NB4 (cell line): Measurements from ENCODE around the gene WSB1.

ENCODE experiments used
- DNase-seq: peaks from one replicate; pipeline ENCODE4 v3.0.0; 2010; ENCODE audit warnings: low read depth
- H3K4me3 ChIP-seq: one replicate; pipeline ENCODE4 v1.5.1; 2011; ENCODE audit warnings: mild to moderate bottlenecking, low read depth, low read length, moderate library complexity
- CTCF ChIP-seq: IDR thresholded peaks from one replicate; pipeline ENCODE4 v1.5.1; 2012; ENCODE audit warnings: low read depth, low read length
- MYC ChIP-seq: IDR thresholded peaks from 2 replicates; pipeline ENCODE4 v1.6.1; 2011; ENCODE audit warnings: low read depth, low read length
- POLR2A ChIP-seq: IDR thresholded peaks from 2 replicates; pipeline ENCODE4 v1.6.1; 2011; ENCODE audit warnings: mild to moderate bottlenecking; ENCODE audit not compliant: insufficient read length; ENCODE audit errors: extremely low read depth
- TF ChIP-seq, protein P1 (sequence below): IDR thresholded peaks from 2 replicates; pipeline ENCODE4 v1.6.1; 2011; ENCODE audit warnings: low read depth, low read length

The WSB1 gene

DNA sequence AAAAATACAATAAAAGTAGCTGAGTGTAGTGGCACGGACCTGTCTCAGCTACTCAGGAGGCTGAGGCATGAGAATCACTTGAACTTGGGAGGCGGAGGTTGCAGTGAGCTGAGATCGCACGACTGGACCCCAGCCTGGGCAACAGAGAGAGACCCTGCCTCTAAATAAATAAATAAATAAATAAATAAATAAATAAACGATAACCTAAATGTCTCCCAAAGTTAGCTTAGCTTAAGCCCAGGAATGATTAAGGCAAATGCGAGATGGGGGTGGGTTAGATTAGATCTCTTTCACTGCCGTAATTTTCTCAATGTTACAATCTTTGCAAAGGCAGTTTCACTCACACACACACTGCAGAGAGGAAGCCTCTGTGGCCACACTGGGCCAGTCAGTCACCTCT is 46.7 kb downstream of the WSB1 start:
- no peak overlapping the region for H3K4me3 ChIP-seq
- DNase-seq: no peak
- TF ChIP-seq POLR2A (no peak), CTCF (no peak), MYC (no peak)
- TF ChIP-seq, protein P1, sequence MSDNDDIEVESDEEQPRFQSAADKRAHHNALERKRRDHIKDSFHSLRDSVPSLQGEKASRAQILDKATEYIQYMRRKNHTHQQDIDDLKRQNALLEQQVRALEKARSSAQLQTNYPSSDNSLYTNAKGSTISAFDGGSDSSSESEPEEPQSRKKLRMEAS: no peak

DNA sequence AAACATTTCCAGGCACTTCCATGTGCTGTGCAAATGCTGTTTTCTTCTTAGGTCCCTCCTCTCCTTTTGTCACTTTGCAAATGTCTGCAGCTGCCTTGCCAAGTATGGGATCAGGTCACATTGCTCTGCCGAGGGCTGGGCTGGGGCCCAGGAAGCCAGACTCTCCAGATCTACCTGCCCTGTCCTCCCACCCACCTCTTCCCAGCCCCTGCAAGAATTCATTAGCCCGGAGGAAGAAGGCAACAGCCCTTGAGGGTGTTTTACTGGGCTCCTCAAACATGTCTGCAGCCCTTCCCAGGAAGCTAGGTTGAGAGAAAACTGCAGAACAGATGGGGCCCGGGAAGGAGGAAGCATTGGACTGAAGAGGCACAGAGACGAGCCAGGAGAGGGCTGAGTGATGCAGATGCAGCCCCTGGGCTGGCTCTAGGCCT is 47.1 kb downstream of the WSB1 start:
- no peak overlapping the region for H3K4me3 ChIP-seq
- no peak for TF ChIP-seq MYC
- TF ChIP-seq CTCF: no peak
- TF ChIP-seq, protein P1: no peak
- TF ChIP-seq POLR2A: no peak
- DNase-seq: no peak

- DNase-seq: no peak
- TF ChIP-seq, protein P1: no peak
- TF ChIP-seq POLR2A: no peak
- TF ChIP-seq MYC: no peak
- TF ChIP-seq CTCF: no peak
- H3K4me3 ChIP-seq: no peak overlapping the region
Observed at GRCh38 chr17:27342059-27342458, 48.1 kb downstream of the WSB1 start.

DNA sequence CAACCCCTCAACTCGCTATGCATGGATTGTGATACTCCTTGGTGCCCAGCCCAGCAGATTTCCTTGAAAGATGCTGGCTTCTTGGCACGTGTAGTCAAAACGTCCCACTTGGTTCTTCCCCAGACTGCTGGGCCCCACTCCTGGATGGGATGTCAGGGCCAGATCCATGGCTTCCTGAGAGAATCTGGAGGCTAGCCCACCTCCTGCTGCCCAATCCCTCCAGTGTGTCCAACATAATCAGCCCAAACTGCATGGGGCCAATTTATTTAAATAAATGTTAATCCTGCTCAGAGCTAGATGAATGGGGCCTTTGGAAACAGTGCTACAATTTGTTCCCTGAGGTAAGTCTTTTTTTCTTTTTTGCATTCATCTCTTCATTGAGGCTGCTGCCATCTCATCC is 49.4 kb downstream of the WSB1 start:
- no peak for DNase-seq
- TF ChIP-seq CTCF: no peak
- no peak for TF ChIP-seq POLR2A
- TF ChIP-seq, protein P1: no peak
- TF ChIP-seq MYC: no peak
- no peak overlapping the region for H3K4me3 ChIP-seq

DNA sequence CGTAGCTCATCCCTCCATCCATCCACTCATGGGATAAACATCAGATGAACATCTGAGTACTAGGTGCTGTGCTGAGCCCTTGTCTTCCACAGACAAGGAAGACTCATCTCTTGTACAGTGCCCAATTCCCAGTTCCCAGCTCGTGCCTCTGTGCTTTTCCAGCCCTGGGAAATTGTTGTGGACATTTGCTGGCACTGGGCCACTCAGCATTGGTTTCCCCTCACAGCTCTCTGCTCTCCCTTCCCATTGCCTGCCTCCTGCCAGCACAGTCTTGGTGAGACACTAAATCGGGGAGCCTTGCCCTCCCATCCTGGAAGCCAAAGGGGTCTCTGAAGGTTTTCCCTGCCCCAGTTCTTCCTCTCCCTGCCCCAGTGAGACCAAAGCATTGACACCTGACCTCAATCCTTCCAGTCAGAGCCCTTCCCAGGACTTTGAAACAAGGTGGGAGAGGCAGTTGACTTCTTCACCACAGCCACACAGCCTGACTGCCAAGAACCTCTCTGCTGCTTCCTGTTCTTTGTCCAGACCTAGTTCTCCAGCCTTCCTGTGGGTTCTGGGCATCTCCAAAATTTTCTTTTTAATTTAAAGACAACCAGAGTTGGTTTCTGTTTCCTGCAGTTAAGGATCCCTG is 50.2 kb downstream of the WSB1 start:
- no peak overlapping the region for H3K4me3 ChIP-seq
- no peak for DNase-seq
- TF ChIP-seq MYC (no peak), CTCF (no peak), POLR2A (no peak)
- TF ChIP-seq, protein P1: no peak
